Measurements from ENCODE around the gene PPM1H.

PPM1H gene

DNA sequence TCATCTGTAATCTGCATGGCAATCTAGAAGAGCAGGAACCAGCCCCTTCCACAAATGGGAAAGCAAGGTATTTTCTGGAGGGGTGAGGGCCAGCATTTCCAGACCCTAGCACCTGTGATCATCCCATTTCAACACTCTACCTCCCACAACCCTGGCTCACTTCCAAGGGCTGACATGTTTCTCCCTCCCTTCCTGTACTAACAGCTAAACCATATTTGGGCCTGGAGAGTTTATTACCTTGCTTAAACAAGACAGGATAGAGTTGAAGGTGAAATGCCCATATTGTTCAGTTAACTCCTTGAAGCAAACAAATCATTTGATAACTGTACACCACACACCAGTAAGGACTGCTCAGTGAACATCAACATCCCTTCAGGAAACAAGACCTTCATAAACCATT lies 158.4 kb downstream of the PPM1H start:
- TF ChIP-seq, protein P1, sequence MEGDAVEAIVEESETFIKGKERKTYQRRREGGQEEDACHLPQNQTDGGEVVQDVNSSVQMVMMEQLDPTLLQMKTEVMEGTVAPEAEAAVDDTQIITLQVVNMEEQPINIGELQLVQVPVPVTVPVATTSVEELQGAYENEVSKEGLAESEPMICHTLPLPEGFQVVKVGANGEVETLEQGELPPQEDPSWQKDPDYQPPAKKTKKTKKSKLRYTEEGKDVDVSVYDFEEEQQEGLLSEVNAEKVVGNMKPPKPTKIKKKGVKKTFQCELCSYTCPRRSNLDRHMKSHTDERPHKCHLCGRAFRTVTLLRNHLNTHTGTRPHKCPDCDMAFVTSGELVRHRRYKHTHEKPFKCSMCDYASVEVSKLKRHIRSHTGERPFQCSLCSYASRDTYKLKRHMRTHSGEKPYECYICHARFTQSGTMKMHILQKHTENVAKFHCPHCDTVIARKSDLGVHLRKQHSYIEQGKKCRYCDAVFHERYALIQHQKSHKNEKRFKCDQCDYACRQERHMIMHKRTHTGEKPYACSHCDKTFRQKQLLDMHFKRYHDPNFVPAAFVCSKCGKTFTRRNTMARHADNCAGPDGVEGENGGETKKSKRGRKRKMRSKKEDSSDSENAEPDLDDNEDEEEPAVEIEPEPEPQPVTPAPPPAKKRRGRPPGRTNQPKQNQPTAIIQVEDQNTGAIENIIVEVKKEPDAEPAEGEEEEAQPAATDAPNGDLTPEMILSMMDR (IDR thresholded peaks at IDR 0.05; ENCODE audit: insufficient read depth, low read depth, low read length, missing control alignments): no peak
- H3K4me3 ChIP-seq (ENCODE audit: low read length): no peak overlapping the region
- peak; percentile 19 for DNase-seq (ENCODE audit: low read depth)

DNA sequence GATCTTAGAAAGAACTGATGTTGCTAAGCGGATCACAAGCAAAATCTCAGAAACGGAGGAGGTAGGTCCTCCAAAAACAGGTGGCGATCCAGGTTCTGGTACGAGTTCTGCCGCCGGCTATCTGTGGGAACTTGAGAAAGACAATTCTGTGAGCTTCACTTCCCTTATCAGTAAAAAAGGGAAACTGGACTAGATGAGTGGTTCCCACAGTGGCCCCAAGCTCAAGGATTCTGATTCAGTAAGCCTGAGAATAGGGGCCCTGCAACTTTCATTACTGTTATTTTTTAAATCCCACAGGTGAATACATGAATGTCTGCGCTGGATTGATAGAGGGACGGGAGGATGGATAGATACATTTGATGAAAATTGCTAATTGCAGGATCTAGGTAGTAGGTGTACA lies 160.2 kb downstream of the PPM1H start:
- no peak overlapping the region for H3K4me3 ChIP-seq (ENCODE audit: low read length)
- TF ChIP-seq, protein P1 (IDR thresholded peaks at IDR 0.05; ENCODE audit: insufficient read depth, low read depth, low read length, missing control alignments): no peak
- no peak for DNase-seq (ENCODE audit: low read depth)

DNA sequence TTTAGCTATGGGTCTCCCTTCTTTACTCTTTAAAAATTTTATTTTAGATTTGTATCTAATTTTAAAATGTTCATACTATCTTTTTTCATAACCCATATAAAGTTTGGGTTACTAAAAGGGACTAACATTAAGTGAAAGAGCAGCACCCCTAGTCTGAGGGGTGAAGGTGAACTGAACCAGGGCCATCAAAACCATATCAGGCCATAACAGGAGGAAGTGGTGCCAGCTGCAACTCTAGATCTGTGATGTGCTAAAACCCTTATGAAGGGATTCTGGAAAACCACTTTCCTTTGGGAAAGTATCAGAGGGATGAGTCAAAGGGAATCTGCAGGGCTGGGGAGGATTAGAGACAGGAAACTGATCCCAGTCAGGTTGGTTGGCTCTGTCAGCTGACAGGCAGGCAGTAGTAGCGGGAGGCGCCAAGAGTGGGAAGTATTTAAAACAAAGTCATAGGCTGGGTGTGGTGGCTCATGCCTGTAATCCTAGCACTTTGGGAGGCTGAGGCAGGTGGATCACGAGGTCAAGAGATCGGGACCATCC lies 162.5 kb downstream of the PPM1H start:
- peak; percentile 61 for DNase-seq (ENCODE audit: low read depth)
- TF ChIP-seq, protein P1 (IDR thresholded peaks at IDR 0.05; ENCODE audit: insufficient read depth, low read depth, low read length, missing control alignments): no peak
- no peak overlapping the region for H3K4me3 ChIP-seq (ENCODE audit: low read length)

DNA sequence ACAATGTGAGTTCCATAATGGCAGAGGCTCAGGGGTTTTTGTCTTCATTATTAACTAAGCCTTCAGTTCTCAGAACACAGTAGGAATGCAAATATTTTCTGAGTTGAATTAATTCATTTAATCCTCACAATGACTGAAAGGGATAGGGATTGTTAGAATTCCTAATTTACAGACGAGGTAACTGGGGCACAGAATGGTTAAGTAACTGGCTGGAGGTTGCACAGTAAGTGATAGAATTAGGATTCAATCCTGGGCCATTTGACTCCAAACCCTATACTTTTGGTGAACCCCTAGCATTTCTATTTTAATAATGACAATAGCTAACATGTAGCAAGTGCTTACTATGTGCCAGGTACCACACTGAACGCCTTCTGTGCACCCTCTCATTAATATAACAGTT lies 163.1 kb downstream of the PPM1H start:
- H3K4me3 ChIP-seq (ENCODE audit: low read length): no peak overlapping the region
- TF ChIP-seq, protein P1 (IDR thresholded peaks at IDR 0.05; ENCODE audit: insufficient read depth, low read depth, low read length, missing control alignments): no peak
- DNase-seq (ENCODE audit: low read depth): no peak

DNA sequence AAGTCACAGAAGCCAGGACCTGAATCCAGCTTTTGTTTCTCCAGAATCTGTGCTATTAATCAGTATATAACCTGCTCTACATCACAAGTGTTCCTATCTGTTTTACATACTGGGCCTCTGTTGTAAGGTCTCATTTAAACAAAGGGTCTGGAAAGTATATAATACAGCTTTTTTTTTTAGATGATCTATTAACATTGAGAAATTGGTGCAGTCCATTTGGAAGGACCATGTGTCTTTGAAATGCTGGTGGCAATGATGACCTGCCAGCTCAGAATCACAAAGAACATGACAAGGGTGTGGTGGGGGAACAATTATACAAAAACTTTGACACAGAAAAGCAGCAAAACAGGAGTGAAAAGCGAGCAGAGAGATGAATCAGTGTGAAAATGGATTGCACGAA lies 164.6 kb downstream of the PPM1H start:
- DNase-seq (ENCODE audit: low read depth): no peak
- H3K4me3 ChIP-seq (ENCODE audit: low read length): no peak overlapping the region
- TF ChIP-seq, protein P1 (IDR thresholded peaks at IDR 0.05; ENCODE audit: insufficient read depth, low read depth, low read length, missing control alignments): no peak

DNA sequence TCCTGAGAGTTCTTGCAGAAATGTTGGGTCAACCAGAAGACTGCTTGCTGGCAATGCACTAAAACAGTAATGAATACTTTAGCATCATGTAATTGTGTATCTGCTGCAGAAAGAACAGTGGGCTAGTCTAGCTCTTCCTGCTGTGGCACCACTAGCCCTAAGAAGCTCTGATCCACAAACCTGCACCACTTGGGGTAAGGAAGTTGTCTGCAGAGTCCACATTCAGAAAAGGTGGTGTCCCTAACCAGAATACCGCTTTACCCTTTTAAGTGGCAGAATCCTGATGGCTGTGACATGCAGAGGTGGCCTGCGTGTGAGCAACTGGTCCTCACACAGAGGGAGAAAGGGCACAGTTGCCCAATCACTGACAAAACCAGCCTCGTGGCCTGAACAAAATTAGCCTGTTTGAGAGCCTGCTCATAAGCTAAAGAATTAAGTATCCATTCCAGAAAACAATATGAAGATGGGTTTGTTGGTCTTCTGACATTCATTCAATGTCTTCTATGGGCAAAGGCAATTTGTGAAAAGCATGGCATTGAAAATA lies 165.8 kb downstream of the PPM1H start:
- H3K4me3 ChIP-seq (ENCODE audit: low read length): no peak overlapping the region
- TF ChIP-seq, protein P1 (IDR thresholded peaks at IDR 0.05; ENCODE audit: insufficient read depth, low read depth, low read length, missing control alignments): no peak
- no peak for DNase-seq (ENCODE audit: low read depth)

DNA sequence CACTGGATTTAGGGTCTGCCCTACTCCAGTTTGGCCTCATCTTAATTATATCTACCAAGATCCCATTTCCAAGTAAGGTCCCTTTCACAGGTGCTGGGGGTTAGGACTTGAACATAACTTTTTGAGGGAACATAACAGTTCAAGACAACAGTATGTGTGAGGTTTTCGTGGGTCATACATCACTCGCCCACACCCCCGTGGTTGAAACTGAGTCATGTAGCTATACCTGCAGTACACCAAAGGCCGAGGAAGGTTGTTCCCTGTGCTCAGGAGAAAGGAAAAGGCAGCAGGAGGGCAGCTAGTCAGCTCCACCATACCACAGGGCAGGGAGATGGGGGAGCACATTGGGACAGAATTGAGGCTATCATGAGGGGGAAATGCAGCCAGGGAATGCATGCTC lies 167.0 kb downstream of the PPM1H start:
- H3K4me3 ChIP-seq (ENCODE audit: low read length): no peak overlapping the region
- TF ChIP-seq, protein P1 (IDR thresholded peaks at IDR 0.05; ENCODE audit: insufficient read depth, low read depth, low read length, missing control alignments): no peak
- peak; percentile 15 for DNase-seq (ENCODE audit: low read depth)

Measured in epithelial cell of esophagus (primary cell).